Upper lobe of right lung (tissue), 1 donor: ENCODE data around the gene DNAH8. TPM values are rescaled to one million over a fixed set of nuclear protein-coding genes. Genes with fewer than 3 reads are reported as not detected.

Experiments
- ATAC-seq: fragments of 200-7000 bp; cut with Tn5 transposase; one replicate; pipeline ENCODE4 v1.9.1; 2020; ENCODE audit warnings: mild to moderate bottlenecking, moderate library complexity
- DNase-seq: peaks from one replicate; pipeline ENCODE4 v3.0.0-alpha.2; 2020
- H3K27ac ChIP-seq: fragments of 200-600 bp; one replicate; pipeline ENCODE4 v1.8.0; 2022
- H3K27me3 ChIP-seq: fragments of 200-600 bp; one replicate; pipeline ENCODE4 v1.8.0; 2022; ENCODE audit warnings: mild to moderate bottlenecking
- H3K36me3 ChIP-seq: fragments of 200-600 bp; one replicate; pipeline ENCODE4 v1.8.0; 2022
- H3K4me1 ChIP-seq: fragments of 200-600 bp; one replicate; pipeline ENCODE4 v1.8.0; 2022
- H3K4me3 ChIP-seq: fragments of 200-600 bp; one replicate; pipeline ENCODE4 v1.8.0; 2022; ENCODE audit warnings: mild to moderate bottlenecking
- H3K9me3 ChIP-seq: fragments of 200-600 bp; one replicate; pipeline ENCODE4 v1.8.0; 2022
- intact Hi-C: fragments of 100-400 bp; cut with DNase I; formaldehyde crosslinking; loops from one replicate; pipeline ENCODE4 v1.11.0; 2022
- total RNA-seq: library from RNA; stranded (reverse); fragmentation: NEBNext Ultra II Directional; extraction: Animal tissue kit (Norgen Biotek cat#: 25700); gene quantifications from one replicate; pipeline ENCODE4 v1.2.1, GENCODE V29; 2021
- TF ChIP-seq, protein P1 (sequence below): fragments of 200-600 bp; IDR thresholded peaks from one replicate; pipeline ENCODE4 v1.8.0; 2022; ENCODE audit warnings: antibody characterized with exemption
- donor health status: DM: no; HTN: yes; CAD: no; lungs with severe emphysema.

DNAH8 gene
- total RNA-seq, 1 donor from 2014 or later = 0.17 TPM

DNA sequence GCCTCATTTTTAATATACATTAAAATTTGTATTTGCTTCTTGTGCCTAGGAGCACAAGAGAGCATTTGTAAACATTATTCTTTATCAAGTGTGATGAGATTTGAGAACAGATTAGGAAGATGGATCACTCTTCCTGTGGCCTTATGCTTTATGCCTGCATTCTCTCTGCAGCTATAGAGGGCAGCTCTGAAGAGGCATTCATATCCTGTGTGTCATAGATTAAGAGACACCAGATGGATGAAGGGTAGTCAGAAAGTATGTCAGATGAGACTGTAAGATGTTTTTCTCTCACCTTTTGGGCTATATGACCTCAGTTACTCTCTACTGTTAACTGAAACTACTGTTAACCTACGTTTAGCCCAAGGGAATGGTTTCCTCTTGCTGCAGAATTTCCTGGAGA is 61.4 kb downstream of the DNAH8 start:
- TF ChIP-seq, protein P1, sequence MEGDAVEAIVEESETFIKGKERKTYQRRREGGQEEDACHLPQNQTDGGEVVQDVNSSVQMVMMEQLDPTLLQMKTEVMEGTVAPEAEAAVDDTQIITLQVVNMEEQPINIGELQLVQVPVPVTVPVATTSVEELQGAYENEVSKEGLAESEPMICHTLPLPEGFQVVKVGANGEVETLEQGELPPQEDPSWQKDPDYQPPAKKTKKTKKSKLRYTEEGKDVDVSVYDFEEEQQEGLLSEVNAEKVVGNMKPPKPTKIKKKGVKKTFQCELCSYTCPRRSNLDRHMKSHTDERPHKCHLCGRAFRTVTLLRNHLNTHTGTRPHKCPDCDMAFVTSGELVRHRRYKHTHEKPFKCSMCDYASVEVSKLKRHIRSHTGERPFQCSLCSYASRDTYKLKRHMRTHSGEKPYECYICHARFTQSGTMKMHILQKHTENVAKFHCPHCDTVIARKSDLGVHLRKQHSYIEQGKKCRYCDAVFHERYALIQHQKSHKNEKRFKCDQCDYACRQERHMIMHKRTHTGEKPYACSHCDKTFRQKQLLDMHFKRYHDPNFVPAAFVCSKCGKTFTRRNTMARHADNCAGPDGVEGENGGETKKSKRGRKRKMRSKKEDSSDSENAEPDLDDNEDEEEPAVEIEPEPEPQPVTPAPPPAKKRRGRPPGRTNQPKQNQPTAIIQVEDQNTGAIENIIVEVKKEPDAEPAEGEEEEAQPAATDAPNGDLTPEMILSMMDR = no peak
- no peak for ATAC-seq

DNA sequence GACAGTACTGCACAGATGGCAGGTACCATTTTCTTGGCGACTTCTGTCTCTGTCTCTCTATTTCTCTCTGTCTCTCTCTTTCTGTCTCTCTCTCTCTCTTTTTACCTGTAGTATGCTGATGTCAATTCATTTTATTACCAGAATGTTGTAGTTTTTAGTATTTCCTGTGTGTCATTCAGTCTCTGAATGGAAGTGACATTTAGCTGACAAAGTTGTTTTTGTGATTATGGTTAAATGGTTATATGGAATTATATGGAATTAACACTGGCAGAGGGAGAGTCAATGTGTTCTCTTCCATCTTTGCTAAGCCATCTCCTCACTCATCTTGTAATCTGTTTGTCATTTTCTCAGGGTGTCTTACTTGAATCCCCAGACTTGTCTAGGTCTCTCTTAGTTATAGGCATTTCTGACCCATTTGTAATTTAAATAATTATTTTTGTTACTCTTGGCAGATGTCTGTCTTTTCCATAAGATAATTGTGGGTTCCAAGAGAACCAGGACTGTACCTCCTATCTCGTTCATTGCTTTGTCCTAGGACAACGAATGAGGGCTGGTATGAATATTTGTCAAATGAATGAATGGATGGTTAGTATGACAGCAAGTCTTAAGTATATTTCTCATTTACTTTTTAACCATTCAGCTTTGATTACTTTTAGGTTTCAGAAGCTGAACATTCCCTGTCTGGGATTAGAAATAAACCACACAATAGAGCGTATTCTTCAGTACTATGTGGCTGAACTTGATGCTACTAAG is 64.4 kb downstream of the DNAH8 start:
- no peak for DNase-seq
- Histone ChIP-seq H3K4me1 (no peaks in the 10 kb centered on the region), H3K27ac (no peak overlapping the region), H3K9me3 (no peaks in the 10 kb centered on the region), H3K36me3 (no peaks in the 10 kb centered on the region), H3K4me3 (no peak overlapping the region), H3K27me3 (no peaks in the 10 kb centered on the region)
- no peak for ATAC-seq
- intact Hi-C loops = no loop called here
- TF ChIP-seq, protein P1 = no peak

More for the DNA sequence above, 61.4 kb downstream of the DNAH8 start:
- intact Hi-C loops = no loop called here
- no peaks in the 10 kb centered on the region for H3K9me3 ChIP-seq
- H3K4me1 ChIP-seq = peaks cover under 1% of the 10 kb centered on the region
- H3K27ac ChIP-seq = no peak overlapping the region
- H3K36me3 ChIP-seq = no peaks in the 10 kb centered on the region
- H3K27me3 ChIP-seq = no peaks in the 10 kb centered on the region
- no peak for DNase-seq
- H3K4me3 ChIP-seq = no peak overlapping the region

DNA sequence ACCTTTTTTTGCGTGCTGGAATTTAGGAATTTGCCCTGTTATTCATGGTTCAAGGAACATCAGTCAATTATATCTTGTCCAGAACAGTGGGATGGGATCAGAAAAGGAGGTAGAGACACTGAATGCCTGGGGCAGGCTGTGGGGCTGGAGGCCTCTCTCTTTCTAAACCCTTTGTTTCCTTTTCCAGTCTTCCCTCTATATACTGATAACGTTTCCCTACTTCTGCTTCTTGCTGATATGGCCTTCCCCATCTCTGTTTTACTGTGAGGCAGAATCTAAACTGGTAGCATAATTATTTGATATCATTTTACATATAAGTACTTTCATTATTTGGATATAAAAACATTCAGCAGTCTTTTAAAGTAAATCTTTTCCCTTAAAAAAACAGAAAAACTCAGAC is 67.5 kb downstream of the DNAH8 start:
- H3K36me3 ChIP-seq = no peaks in the 10 kb centered on the region
- H3K27me3 ChIP-seq = no peaks in the 10 kb centered on the region
- ATAC-seq (no peak), DNase-seq (no peak)
- no peaks in the 10 kb centered on the region for H3K9me3 ChIP-seq
- no peak overlapping the region for H3K4me3 ChIP-seq
- intact Hi-C loops = no loop called here
- H3K27ac ChIP-seq = no peak overlapping the region
- no peaks in the 10 kb centered on the region for H3K4me1 ChIP-seq
- TF ChIP-seq, protein P1 = no peak

DNA sequence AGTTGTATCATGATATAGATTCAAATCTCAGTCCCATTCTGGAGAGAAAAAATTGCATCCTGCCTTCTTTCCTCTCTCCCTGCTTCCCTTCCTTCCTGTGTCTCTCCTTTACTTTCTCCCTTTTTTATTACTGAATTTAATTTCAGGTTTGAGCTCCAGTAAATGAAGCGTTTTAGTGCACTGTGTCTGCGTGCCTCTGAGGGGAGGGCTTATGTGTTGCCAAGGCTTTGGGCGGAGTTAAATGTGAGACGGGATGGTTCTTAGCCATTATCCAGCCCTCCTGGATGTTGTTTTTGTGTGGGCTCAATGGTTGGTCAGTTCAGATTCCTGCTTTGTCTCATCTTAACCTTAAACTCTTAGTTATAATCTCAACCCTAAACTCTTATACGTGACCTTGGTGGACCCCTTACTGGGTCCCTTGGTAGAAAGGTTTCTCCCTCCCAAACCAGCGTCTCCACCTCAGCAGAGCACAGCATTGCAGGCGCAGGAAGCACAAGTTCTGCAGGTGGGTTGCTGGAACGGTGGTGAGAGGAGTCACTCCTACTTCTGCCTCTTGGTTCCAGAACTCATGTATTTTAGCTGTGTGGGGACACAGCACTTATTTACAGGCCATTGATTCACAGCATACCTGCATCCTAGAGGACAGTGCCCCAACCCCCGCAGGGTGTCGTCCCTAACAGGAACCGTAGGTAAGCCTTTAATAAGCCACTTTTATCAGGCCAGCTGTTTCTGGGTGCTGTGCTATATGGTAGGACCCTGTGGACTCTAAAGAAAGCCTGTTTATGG is 68.5 kb downstream of the DNAH8 start:
- intact Hi-C loops = no loop called here
- DNase-seq = no peak
- TF ChIP-seq, protein P1 = no peak

DNA sequence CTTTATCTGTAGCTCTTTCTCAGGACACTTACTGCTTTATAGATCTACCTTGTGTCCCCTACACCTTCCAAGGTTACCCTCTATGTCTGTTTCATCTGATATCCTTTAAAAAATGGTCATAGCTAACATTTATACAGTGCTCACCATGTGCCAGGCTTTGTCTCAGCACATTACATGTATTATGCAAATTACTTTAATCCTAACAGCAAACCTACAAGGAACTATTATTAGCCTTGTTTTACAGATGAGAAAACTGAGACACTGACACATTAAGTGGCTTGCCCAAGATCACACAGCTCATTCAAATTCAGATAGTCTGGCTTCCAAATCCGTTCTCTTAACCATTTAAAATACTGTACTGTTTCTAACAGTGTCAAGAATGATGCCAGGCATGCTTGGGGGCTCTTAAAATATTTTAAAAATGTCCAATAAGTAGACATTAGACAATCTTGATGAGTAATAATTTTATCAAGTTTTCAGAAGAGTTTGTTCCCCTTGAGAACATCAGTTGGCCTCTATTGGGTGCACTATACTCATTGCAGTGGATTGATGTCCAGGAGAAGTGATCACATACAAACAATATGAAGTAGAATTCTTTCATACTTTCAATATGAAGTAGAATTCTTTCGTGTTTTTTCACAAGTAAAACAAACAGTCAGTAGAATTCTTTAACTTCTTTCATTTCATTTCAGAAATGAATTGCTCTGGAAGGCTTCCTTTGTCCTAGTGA is 69.6 kb downstream of the DNAH8 start:
- intact Hi-C loops = no loop called here
- H3K27me3 ChIP-seq = no peaks in the 10 kb centered on the region
- H3K4me3 ChIP-seq = no peak overlapping the region
- no peak overlapping the region for H3K27ac ChIP-seq
- TF ChIP-seq, protein P1 = no peak
- DNase-seq (no peak), ATAC-seq (peak; percentile 39)
- no peaks in the 10 kb centered on the region for H3K36me3 ChIP-seq
- no peaks in the 10 kb centered on the region for H3K4me1 ChIP-seq
- no peaks in the 10 kb centered on the region for H3K9me3 ChIP-seq

More for the DNA sequence above, 68.5 kb downstream of the DNAH8 start:
- no peaks in the 10 kb centered on the region for H3K4me1 ChIP-seq
- no peak for ATAC-seq
- no peaks in the 10 kb centered on the region for H3K27me3 ChIP-seq
- H3K27ac ChIP-seq = no peak overlapping the region
- H3K36me3 ChIP-seq = no peaks in the 10 kb centered on the region
- H3K9me3 ChIP-seq = no peaks in the 10 kb centered on the region
- no peak overlapping the region for H3K4me3 ChIP-seq
